ENCODE measurements around the gene CCDC69.
"Not testable (repeated sequence)": the region's sequence is repeated elsewhere in the genome, so short reads cannot be mapped to it uniquely, and the experiment has no call there.

- TF ChIP-seq CTCF, EP300, POLR2A (IDR thresholded peaks at IDR 0.05): not testable (repeated sequence)
These were observed 26.6 kb downstream of the CCDC69 start for GRCh38 chr5:151197291-151197600.
